Neuronal stem cell (in vitro differentiated cells): ENCODE data around the gene HACL1.

Source experiments
- DNase-seq: peaks from one replicate; pipeline ENCODE4 v3.0.0-alpha.2; 2013; ENCODE audit warnings: low spot score
- H2AFZ ChIP-seq: one replicate; pipeline ENCODE4 v1.6.1; 2013; ENCODE audit warnings: mild to moderate bottlenecking, low read length, inconsistent platforms
- H2AK5ac ChIP-seq: 2 replicates; pipeline ENCODE4 v1.6.1; 2013; ENCODE audit warnings: low read depth, mild to moderate bottlenecking, inconsistent platforms, low read length, moderate library complexity, mixed read lengths
- H2BK120ac ChIP-seq: 2 replicates; pipeline ENCODE4 v1.6.1; 2013; ENCODE audit warnings: low read depth, mild to moderate bottlenecking, inconsistent platforms, low read length, moderate library complexity, mixed read lengths
- H2BK12ac ChIP-seq: one replicate; pipeline ENCODE4 v1.6.1; 2013; ENCODE audit warnings: low read length, inconsistent platforms
- H2BK15ac ChIP-seq: 2 replicates; pipeline ENCODE4 v1.6.1; 2013; ENCODE audit warnings: mild to moderate bottlenecking, low read length, inconsistent platforms, mixed read lengths
- H2BK5ac ChIP-seq: one replicate; pipeline ENCODE4 v1.6.1; 2013; ENCODE audit warnings: inconsistent platforms, mild to moderate bottlenecking, low read length, moderate library complexity
- H3K14ac ChIP-seq: one replicate; pipeline ENCODE4 v1.6.1; 2013; ENCODE audit warnings: low read length, inconsistent platforms
- H3K18ac ChIP-seq: 2 replicates; pipeline ENCODE4 v1.6.1; 2013; ENCODE audit warnings: low read length, inconsistent platforms
- H3K23ac ChIP-seq: 2 replicates; pipeline ENCODE4 v1.6.1; 2013; ENCODE audit warnings: low read depth, mild to moderate bottlenecking, mixed read lengths, low read length, inconsistent platforms; ENCODE audit not compliant: poor library complexity
- H3K27ac ChIP-seq: replicated peaks from 3 replicates; pipeline ENCODE4 v1.5.1; 2013; ENCODE audit warnings: low read length, inconsistent platforms
- H3K27me3 ChIP-seq, 3 experiments: 2 replicates each; pipeline ENCODE4 v1.6.1; 2013; ENCODE audit warnings: low read length in 3 of 3, mild to moderate bottlenecking in 2 of 3, inconsistent platforms in 1 of 3, low read depth in 1 of 3, mixed read lengths in 1 of 3, moderate library complexity in 1 of 3; ENCODE audit not compliant: control insufficient read depth in 3 of 3, insufficient read depth in 3 of 3
- H3K36me3 ChIP-seq, 2 donors: replicated peaks in 1 of 2; 2 replicates each; pipeline ENCODE4 v1.6.1; 2013; ENCODE audit warnings: low read length in 2 of 2; ENCODE audit not compliant: control insufficient read depth in 2 of 2, insufficient read depth in 2 of 2
- H3K4ac ChIP-seq: 2 replicates; pipeline ENCODE4 v1.6.1; 2013; ENCODE audit warnings: inconsistent platforms, mild to moderate bottlenecking, low read length, moderate library complexity
- H3K4me1 ChIP-seq, 2 donors: 1 replicate in 1 of 2; 2 replicates in 1 of 2; pipeline ENCODE4 v1.6.1; 2013; ENCODE audit warnings: low read length in 2 of 2, low read depth in 1 of 2; ENCODE audit not compliant: control insufficient read depth in 2 of 2, insufficient read depth in 1 of 2
- H3K4me2 ChIP-seq: one replicate; pipeline ENCODE4 v1.6.1; 2013; ENCODE audit warnings: mild to moderate bottlenecking, low read length, inconsistent platforms; ENCODE audit not compliant: insufficient read depth, poor library complexity, severe bottlenecking
- H3K4me3 ChIP-seq, 2 donors: 2 replicates each; pipeline ENCODE4 v1.5.1; 2013; ENCODE audit warnings: low read length in 2 of 2, mild to moderate bottlenecking in 2 of 2, inconsistent platforms in 1 of 2, moderate library complexity in 1 of 2
- H3K79me1 ChIP-seq: one replicate; pipeline ENCODE4 v1.6.1; 2013; ENCODE audit warnings: low read depth, mild to moderate bottlenecking, inconsistent platforms, low read length, moderate library complexity
- H3K9ac ChIP-seq: one replicate; pipeline ENCODE4 v1.6.1; 2013; ENCODE audit warnings: mild to moderate bottlenecking, low read depth, low read length, inconsistent platforms; ENCODE audit not compliant: poor library complexity
- H3K9me3 ChIP-seq, 2 donors: replicated peaks in 1 of 2; 2 replicates each; pipeline versions ENCODE3 to v1.6.1; 2013; ENCODE audit warnings: low read length in 2 of 2, mild to moderate bottlenecking in 2 of 2, inconsistent platforms in 1 of 2, low read depth in 1 of 2, mixed read lengths in 1 of 2, moderate library complexity in 1 of 2; ENCODE audit not compliant: control insufficient read depth in 2 of 2, insufficient read depth in 1 of 2
- H4K8ac ChIP-seq: one replicate; pipeline ENCODE4 v1.6.1; 2013; ENCODE audit warnings: low read depth, mild to moderate bottlenecking, inconsistent platforms, low read length, moderate library complexity
- H4K91ac ChIP-seq: one replicate; pipeline ENCODE4 v1.6.1; 2013; ENCODE audit warnings: low read length, low read depth, mild to moderate bottlenecking, inconsistent platforms; ENCODE audit not compliant: poor library complexity
- WGBS, 2 donors: extraction: QIAGEN DNeasy Blood & Tissue Kit; methylation state at CpG; one replicate each; pipeline ENCODE4 v1.1.7; 2013; ENCODE audit warnings: missing lambda C conversion rate in 2 of 2, mixed read lengths in 1 of 2; ENCODE audit not compliant: insufficient read length in 2 of 2, insufficient replicate concordance in 1 of 2; ENCODE audit errors: extremely low coverage in 2 of 2; 5-methylcytosine and 5-hydroxymethylcytosine counted together

The HACL1 gene

GRCh38 chr3:15595955-15596354 is 5.4 kb downstream of the HACL1 start:
- H2BK12ac ChIP-seq, result no peak overlapping the region
- no CpG with 5 or more reads among the region's 2 CpGs for WGBS, 2 donors
- H3K9me3 ChIP-seq, result no peaks in the 10 kb centered on the region
- no peak overlapping the region for H3K23ac ChIP-seq
- H3K4ac ChIP-seq, result no peak overlapping the region
- no peak for DNase-seq
- H3K14ac ChIP-seq, result no peak overlapping the region
- H2AK5ac ChIP-seq, result no peak overlapping the region
- H3K79me1 ChIP-seq, result peaks cover 4% of the 10 kb centered on the region
- no peak overlapping the region for H3K18ac ChIP-seq
- no peak overlapping the region for H2BK120ac ChIP-seq
- peaks cover 4% of the 10 kb centered on the region in 2 donors for H3K4me1 ChIP-seq
- no peak overlapping the region for H3K27ac ChIP-seq
- H3K36me3 ChIP-seq, result peaks cover 8 to 65% of the 10 kb centered on the region in 2 donors
- no peak overlapping the region for H2BK5ac ChIP-seq
- H4K8ac ChIP-seq, result no peak overlapping the region
- H3K27me3 ChIP-seq, result no peaks in the 10 kb centered on the region
- no peak overlapping the region for H4K91ac ChIP-seq
- no peak overlapping the region for H3K9ac ChIP-seq
- no peak overlapping the region for H2BK15ac ChIP-seq
- no peak overlapping the region for H3K4me2 ChIP-seq
- no peak overlapping the region for H3K4me3 ChIP-seq
- no peak overlapping the region for H2AFZ ChIP-seq

- no peak overlapping the region for H4K8ac ChIP-seq
- H3K27me3 ChIP-seq, result no peaks in the 10 kb centered on the region
- H3K36me3 ChIP-seq, result peaks cover 5 to 66% of the 10 kb centered on the region in 2 donors
- DNase-seq, result no peak
- H3K27ac ChIP-seq, result no peak overlapping the region
- H3K23ac ChIP-seq, result no peak overlapping the region
- H2BK12ac ChIP-seq, result no peak overlapping the region
- no peaks in the 10 kb centered on the region for H3K9me3 ChIP-seq
- no peak overlapping the region for H2AK5ac ChIP-seq
- no peaks in the 10 kb centered on the region for H3K79me1 ChIP-seq
- no CpG with 5 or more reads among the region's 8 CpGs for WGBS, 2 donors
- H3K4ac ChIP-seq, result no peak overlapping the region
- H3K4me2 ChIP-seq, result no peak overlapping the region
- no peak overlapping the region for H4K91ac ChIP-seq
- no peak overlapping the region for H3K4me3 ChIP-seq
- H2BK5ac ChIP-seq, result no peak overlapping the region
- H3K9ac ChIP-seq, result no peak overlapping the region
- H3K18ac ChIP-seq, result no peak overlapping the region
- H3K4me1 ChIP-seq, result no peaks in the 10 kb centered on the region
- H2BK15ac ChIP-seq, result no peak overlapping the region
- no peak overlapping the region for H3K14ac ChIP-seq
- no peak overlapping the region for H2BK120ac ChIP-seq
- no peak overlapping the region for H2AFZ ChIP-seq
Measured at GRCh38 chr3:15592968-15593367, 8.4 kb downstream of the HACL1 start.

- Histone ChIP-seq H3K18ac (no peak overlapping the region), H3K4me2 (no peak overlapping the region), H3K27me3 (no peaks in the 10 kb centered on the region), H3K23ac (no peak overlapping the region), H3K4me3 (no peak overlapping the region), H3K4ac (no peak overlapping the region), H3K36me3 (peaks cover 3 to 62% of the 10 kb centered on the region in 2 donors), H2BK15ac (no peak overlapping the region), H3K14ac (no peak overlapping the region), H2BK120ac (no peak overlapping the region), H2AFZ (no peak overlapping the region), H3K79me1 (no peaks in the 10 kb centered on the region), H2AK5ac (no peak overlapping the region), H3K4me1 (no peaks in the 10 kb centered on the region), H3K9me3 (no peaks in the 10 kb centered on the region), H3K27ac (no peak overlapping the region), H3K9ac (no peak overlapping the region), H4K91ac (no peak overlapping the region), H2BK12ac (no peak overlapping the region), H2BK5ac (no peak overlapping the region), H4K8ac (no peak overlapping the region)
- WGBS, 2 donors, result 96 to 100% methylated on average over 2 to 5 of the region's 21 CpGs
- DNase-seq, result no peak
Measured at GRCh38 chr3:15591928-15592327, 9.4 kb downstream of the HACL1 start.

- no peak overlapping the region for H3K23ac ChIP-seq
- no peak overlapping the region for H4K91ac ChIP-seq
- peaks cover 3 to 60% of the 10 kb centered on the region in 2 donors for H3K36me3 ChIP-seq
- H3K79me1 ChIP-seq, result no peaks in the 10 kb centered on the region
- H3K4ac ChIP-seq, result no peak overlapping the region
- H3K9me3 ChIP-seq, result no peaks in the 10 kb centered on the region
- no peak overlapping the region for H4K8ac ChIP-seq
- no peaks in the 10 kb centered on the region for H3K27me3 ChIP-seq
- no CpG with 5 or more reads among the region's 3 CpGs for WGBS, 2 donors
- H3K4me2 ChIP-seq, result no peak overlapping the region
- H3K4me1 ChIP-seq, result no peaks in the 10 kb centered on the region
- H3K18ac ChIP-seq, result no peak overlapping the region
- DNase-seq, result no peak
- no peak overlapping the region for H2AK5ac ChIP-seq
- H3K4me3 ChIP-seq, result no peak overlapping the region
- H3K27ac ChIP-seq, result no peak overlapping the region
- H3K9ac ChIP-seq, result no peak overlapping the region
- no peak overlapping the region for H2BK120ac ChIP-seq
- no peak overlapping the region for H2AFZ ChIP-seq
- H2BK15ac ChIP-seq, result no peak overlapping the region
- H3K14ac ChIP-seq, result no peak overlapping the region
- no peak overlapping the region for H2BK5ac ChIP-seq
- H2BK12ac ChIP-seq, result no peak overlapping the region
Measured at GRCh38 chr3:15591242-15591641, 10.1 kb downstream of the HACL1 start.
